ENCODE measurements around the gene HNRNPR. TPM values are rescaled to one million over a fixed set of nuclear protein-coding genes. Genes with fewer than 3 reads are reported as not detected.

Gene HNRNPR
- total and polyA plus RNA-seq, 2 of the 8 experiments (the other 6 are each of a cell fraction or from before 2014, with no cell fraction given) = 110 to 214 TPM

DNA sequence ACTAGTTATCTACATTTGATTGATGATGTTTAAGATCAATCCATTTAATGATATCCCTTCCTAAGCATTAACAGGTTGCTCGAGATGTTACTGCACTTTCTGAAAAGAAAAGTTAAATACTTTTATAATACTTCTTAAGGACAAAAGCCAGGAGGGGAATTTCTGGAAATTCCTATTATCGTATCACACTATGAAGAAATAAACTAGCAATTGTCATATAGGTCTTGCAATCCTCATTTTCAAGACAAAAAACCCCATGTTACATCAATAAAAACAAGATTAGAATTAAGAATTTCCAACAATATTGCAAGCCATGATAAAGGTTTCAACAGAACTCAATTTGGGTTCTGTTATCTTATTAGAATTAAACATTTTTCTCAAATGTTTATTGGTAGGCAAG is 47.2 kb downstream of the HNRNPR start:
- H4K8ac ChIP-seq (ENCODE audit: extremely low read depth, insufficient read depth, low read length) = no peak overlapping the region
- POLR2A ChIA-PET (ENCODE audit: partially characterized antibody) = interaction anchor here (0.6 to 1.2 kb wide), 3 partner anchors 20 to 400 kb away, joined by 3 read pairs; no protein-coding TSS in a partner anchor
- no peaks in the 10 kb centered on the region for H3K27me3 ChIP-seq (replicated peaks in 1 of 4; ENCODE audit: control insufficient read depth in 3 of 4, extremely low read depth in 1 of 4, insufficient read depth in 3 of 4, low read length in 3 of 4)
- no peak overlapping the region for H3K27ac ChIP-seq (ENCODE audit: low read depth, low read length)
- no peak overlapping the region for H2BK120ac ChIP-seq (replicated peaks; ENCODE audit: low read depth, low read length)
- H3K79me1 ChIP-seq (ENCODE audit: low read depth, low read length) = no peaks in the 10 kb centered on the region
- WGBS, 2 experiments (ENCODE audit: extremely low coverage in 1 of 2, insufficient coverage in 1 of 2, insufficient read length in 1 of 2, insufficient replicate concordance in 2 of 2, low coverage in 1 of 2, low lambda C conversion rate in 2 of 2, missing lambda C conversion rate in 1 of 2) = 86% methylated on average over 2 of the region's 2 CpGs; no CpG with 5 or more reads in 1 of the 2 experiments
- H3K56ac ChIP-seq (replicated peaks; ENCODE audit: insufficient read length, low read depth, low read length) = no peak overlapping the region
- CTCF ChIA-PET (ENCODE audit: partially characterized antibody) = no interaction called here
- no peak overlapping the region for H3K23ac ChIP-seq (ENCODE audit: insufficient read length)
- peaks cover 0 to 34% (median 2%) of the 10 kb centered on the region in 4 experiments; a peak in 3 of 8 replicates for H3K36me3 ChIP-seq (ENCODE audit: control insufficient read depth in 2 of 4, insufficient read depth in 4 of 4, low read length in 3 of 4)
- H3K4me1 ChIP-seq (replicated peaks in 1 of 4; ENCODE audit: control insufficient read depth in 3 of 4, insufficient read depth in 4 of 4, low read length in 3 of 4) = no peaks in the 10 kb centered on the region
- no peak overlapping the region for H2BK5ac ChIP-seq (ENCODE audit: low read depth, low read length)
- DNase-seq (ENCODE audit: low read depth in 1 of 2, low spot score in 2 of 2) (no peak), FAIRE-seq (no peak)
- H2AFZ ChIP-seq (ENCODE audit: low read length) = no peak overlapping the region
- H3K9me3 ChIP-seq (ENCODE audit: insufficient read depth in 2 of 2, low read depth in 1 of 2, low read length in 1 of 2) = no peaks in the 10 kb centered on the region
- H3K4me2 ChIP-seq (ENCODE audit: insufficient read depth in 1 of 2, low read depth in 2 of 2, low read length in 2 of 2) = no peak overlapping the region
- no peaks in the 10 kb centered on the region for H3K79me2 ChIP-seq (ENCODE audit: control insufficient read depth in 1 of 2, insufficient read depth in 2 of 2, low read length in 2 of 2)
- H3K4me3 ChIP-seq (ENCODE audit: extremely low read depth in 1 of 4, insufficient read depth in 2 of 4, low read depth in 3 of 4, low read length in 4 of 4) = no peak overlapping the region
- no peak overlapping the region for H2BK12ac ChIP-seq (ENCODE audit: low read depth, low read length)
- H4K91ac ChIP-seq (replicated peaks; ENCODE audit: insufficient read length, low read length) = no peak overlapping the region
- H3K14ac ChIP-seq (ENCODE audit: insufficient read length) = no peak overlapping the region
- H3K9ac ChIP-seq (replicated peaks in 1 of 4; ENCODE audit: extremely low read depth in 1 of 4, low read depth in 3 of 4, low read length in 3 of 4) = no peak overlapping the region
- no peak overlapping the region for H3K18ac ChIP-seq (ENCODE audit: extremely low read depth, low read length)
- no peak overlapping the region for H2BK15ac ChIP-seq (ENCODE audit: low read length)
- H2AK5ac ChIP-seq (ENCODE audit: low read depth, low read length) = no peak overlapping the region
- no peak overlapping the region for H2BK20ac ChIP-seq (ENCODE audit: low read length)
- H3K23me2 ChIP-seq (ENCODE audit: low read depth, low read length) = no peaks in the 10 kb centered on the region
- H3K4ac ChIP-seq (replicated peaks; ENCODE audit: insufficient read length, low read depth, low read length) = no peak overlapping the region
- H4K20me1 ChIP-seq (replicated peaks in 1 of 2; ENCODE audit: control insufficient read depth in 1 of 2, insufficient read depth in 2 of 2, low read length in 2 of 2) = no peaks in the 10 kb centered on the region
- H4K5ac ChIP-seq (ENCODE audit: insufficient read length, low read depth, low read length) = no peak overlapping the region
